Measurements from ENCODE around the gene MEGF11. TPM values are rescaled to one million over a fixed set of nuclear protein-coding genes. Genes with fewer than 3 reads are reported as not detected.

Gene MEGF11
- total RNA-seq, 1 donor from 2014 or later = not detected

GRCh38 chr15:66134284-66134683 lies 119.3 kb downstream of the MEGF11 start:
- intact Hi-C loops (cut with micrococcal nuclease) = no loop called here
- Mint-ChIP-seq H3K4me1 (no peaks in the 10 kb centered on the region), H3K36me3 (ENCODE audit: low read depth) (no peaks in the 10 kb centered on the region), H3K9me3 (no peaks in the 10 kb centered on the region), H3K27ac (no peak overlapping the region), H3K4me3 (no peak overlapping the region), H3K27me3 (peaks cover 12% of the 10 kb centered on the region)
- POLR2A ChIA-PET = no interaction called here
- no peak for TF ChIP-seq CTCF (IDR thresholded peaks at IDR 0.05)
- ATAC-seq (ENCODE audit: low read depth) = no peak
- CTCF ChIA-PET = no interaction called here
- no peak for DNase-seq

GRCh38 chr15:66133247-66133885 lies 120.2 kb downstream of the MEGF11 start:
- ChIA-PET POLR2A (no interaction called here), CTCF (no interaction called here)
- ATAC-seq (ENCODE audit: low read depth) = no peak
- Mint-ChIP-seq H3K4me1 (no peaks in the 10 kb centered on the region), H3K27ac (no peak overlapping the region), H3K36me3 (ENCODE audit: low read depth) (no peaks in the 10 kb centered on the region), H3K4me3 (no peak overlapping the region), H3K27me3 (peaks cover 17% of the 10 kb centered on the region), H3K9me3 (no peaks in the 10 kb centered on the region)
- intact Hi-C loops (cut with micrococcal nuclease) = no loop called here
- no peak for DNase-seq
- no peak for TF ChIP-seq CTCF (IDR thresholded peaks at IDR 0.05)

- TF ChIP-seq CTCF (IDR thresholded peaks at IDR 0.05) = no peak
- ATAC-seq (ENCODE audit: low read depth) (no peak), DNase-seq (no peak)
- no peaks in the 10 kb centered on the region for H3K4me1 Mint-ChIP-seq
- H3K36me3 Mint-ChIP-seq (ENCODE audit: low read depth) = no peaks in the 10 kb centered on the region
- intact Hi-C loops (cut with micrococcal nuclease) = no loop called here
- no peak overlapping the region for H3K27ac Mint-ChIP-seq
- H3K27me3 Mint-ChIP-seq = peaks cover 23% of the 10 kb centered on the region
- no peak overlapping the region for H3K4me3 Mint-ChIP-seq
- no peaks in the 10 kb centered on the region for H3K9me3 Mint-ChIP-seq
- CTCF ChIA-PET = no interaction called here
- POLR2A ChIA-PET = no interaction called here
These were observed 121.2 kb downstream of the MEGF11 start for GRCh38 chr15:66132251-66132816.

GRCh38 chr15:66131831-66132230 lies 121.7 kb downstream of the MEGF11 start:
- Mint-ChIP-seq H3K27me3 (peaks cover 28% of the 10 kb centered on the region), H3K27ac (no peak overlapping the region), H3K9me3 (no peaks in the 10 kb centered on the region), H3K36me3 (ENCODE audit: low read depth) (no peaks in the 10 kb centered on the region), H3K4me3 (no peak overlapping the region), H3K4me1 (no peaks in the 10 kb centered on the region)
- intact Hi-C loops (cut with micrococcal nuclease) = no loop called here
- CTCF ChIA-PET = no interaction called here
- no peak for ATAC-seq (ENCODE audit: low read depth)
- DNase-seq = no peak
- TF ChIP-seq CTCF (IDR thresholded peaks at IDR 0.05) = no peak
- POLR2A ChIA-PET = no interaction called here

GRCh38 chr15:66131200-66131599 lies 122.3 kb downstream of the MEGF11 start:
- Mint-ChIP-seq H3K4me1 (no peaks in the 10 kb centered on the region), H3K4me3 (no peak overlapping the region), H3K9me3 (no peaks in the 10 kb centered on the region), H3K27ac (no peak overlapping the region), H3K27me3 (peaks cover 28% of the 10 kb centered on the region), H3K36me3 (ENCODE audit: low read depth) (no peaks in the 10 kb centered on the region)
- POLR2A ChIA-PET = no interaction called here
- no peak for DNase-seq
- no peak for TF ChIP-seq CTCF (IDR thresholded peaks at IDR 0.05)
- no peak for ATAC-seq (ENCODE audit: low read depth)
- CTCF ChIA-PET = no interaction called here
- intact Hi-C loops (cut with micrococcal nuclease) = no loop called here
